Ovary (tissue), 3 donors: ENCODE measurements around the gene ABTB2.

ENCODE experiments used
- EP300 ChIP-seq: sonication (generic); formaldehyde crosslinking; IDR thresholded peaks from one replicate; pipeline ENCODE4 v1.6.1; 2017; ENCODE audit warnings: antibody characterized with exemption
- TF ChIP-seq, protein P1 (sequence below), 3 donors: fragments of 450-650 bp in 2 of 3; fragments of 200-600 bp in 1 of 3; IDR thresholded peaks; one replicate each; pipeline versions ENCODE4 v1.5.1 to v1.8.0; 2016 to 2022; ENCODE audit warnings: antibody characterized with exemption in 3 of 3, mild to moderate bottlenecking in 1 of 3
- donor health status: DM: no; HTN: no; CAD: no.

DNA sequence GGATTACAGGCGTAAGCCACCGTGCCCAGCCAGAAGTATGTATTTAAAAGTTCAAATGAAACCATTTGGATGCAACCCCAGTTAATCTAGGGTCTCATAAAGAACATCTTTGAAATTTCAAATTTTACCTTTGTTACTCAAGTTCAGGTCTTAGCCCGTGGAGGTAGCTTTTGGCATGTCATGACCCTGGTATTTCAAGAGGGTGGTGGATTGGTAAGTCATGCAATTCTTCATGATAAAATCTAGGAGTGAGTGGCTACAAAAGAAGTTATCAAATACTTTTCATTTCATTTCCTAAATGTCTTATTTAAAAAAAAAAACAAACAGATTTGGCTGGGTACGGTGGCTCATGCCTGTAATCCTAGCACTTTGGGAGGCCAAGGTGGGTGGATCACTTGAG, 80.6 kb downstream of the ABTB2 start:
- TF ChIP-seq, protein P1, sequence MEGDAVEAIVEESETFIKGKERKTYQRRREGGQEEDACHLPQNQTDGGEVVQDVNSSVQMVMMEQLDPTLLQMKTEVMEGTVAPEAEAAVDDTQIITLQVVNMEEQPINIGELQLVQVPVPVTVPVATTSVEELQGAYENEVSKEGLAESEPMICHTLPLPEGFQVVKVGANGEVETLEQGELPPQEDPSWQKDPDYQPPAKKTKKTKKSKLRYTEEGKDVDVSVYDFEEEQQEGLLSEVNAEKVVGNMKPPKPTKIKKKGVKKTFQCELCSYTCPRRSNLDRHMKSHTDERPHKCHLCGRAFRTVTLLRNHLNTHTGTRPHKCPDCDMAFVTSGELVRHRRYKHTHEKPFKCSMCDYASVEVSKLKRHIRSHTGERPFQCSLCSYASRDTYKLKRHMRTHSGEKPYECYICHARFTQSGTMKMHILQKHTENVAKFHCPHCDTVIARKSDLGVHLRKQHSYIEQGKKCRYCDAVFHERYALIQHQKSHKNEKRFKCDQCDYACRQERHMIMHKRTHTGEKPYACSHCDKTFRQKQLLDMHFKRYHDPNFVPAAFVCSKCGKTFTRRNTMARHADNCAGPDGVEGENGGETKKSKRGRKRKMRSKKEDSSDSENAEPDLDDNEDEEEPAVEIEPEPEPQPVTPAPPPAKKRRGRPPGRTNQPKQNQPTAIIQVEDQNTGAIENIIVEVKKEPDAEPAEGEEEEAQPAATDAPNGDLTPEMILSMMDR (IDR thresholded peaks at IDR 0.05), result no peak
- TF ChIP-seq EP300, result no peak
